SK-MEL-5 (cell line): ENCODE measurements around the gene SPINK14. TPM values are rescaled to one million over a fixed set of nuclear protein-coding genes. Genes with fewer than 3 reads are reported as not detected.

Experiments used
- small RNA-seq, 2 experiments: library from RNA; depleted of rRNA; stranded (forward); fragments of <200 nt; gene quantifications; one replicate each; pipeline ENCODE3, GENCODE V24; 2014
- total RNA-seq: library from RNA; depleted of rRNA; stranded (reverse); fragments of >200 nt; shearing (Covaris generic); gene quantifications from 2 replicates; pipeline ENCODE4 v1.2.3, GENCODE V29; 2014; rRNA removed

SPINK14 gene
- total RNA-seq, 1 experiment from 2014 or later, result not detected

Small RNAs within 50 kb of the gene (small RNA-seq; reads per million reads assigned to genes)
- gene HMGN1P16, result 0 reads per million in 2 experiments

Other genes with a start within 250 kb of the SPINK14 start
- 0.13 and 0.45 TPM in 2 replicates for gene SPINK5, start 104.6 kb upstream of the SPINK14 start, total RNA-seq
- gene SPINK6, start 34.5 kb downstream of the SPINK14 start, total RNA-seq, result 0.61 TPM in 1 of 2 replicates, not detected in the other
- gene MARCOL, start 70.0 kb downstream of the SPINK14 start, total RNA-seq, result 0.16 TPM in 1 of 2 replicates, not detected in the other
- 0.50 TPM in 1 of 2 replicates, not detected in the other for gene SPINK13, start 100.2 kb downstream of the SPINK14 start, total RNA-seq
- not detected in 2 replicates for gene SPINK7, start 143.9 kb downstream of the SPINK14 start, total RNA-seq
- not detected in 2 replicates for gene SPINK9, start 167.0 kb downstream of the SPINK14 start, total RNA-seq
- gene FBXO38, start 215.4 kb downstream of the SPINK14 start, total RNA-seq, result 24.5 and 31.1 TPM in 2 replicates